H1 (cell line): ENCODE measurements around the gene TMEM254. TPM values are rescaled to one million over a fixed set of nuclear protein-coding genes. Genes with fewer than 3 reads are reported as not detected.

Experiments
- CTCF ChIA-PET: fragments of 300-600 bp; sonication (Branson Sonifier 250); formaldehyde crosslinking; loops from one replicate; lab custom pipeline; 2021; ENCODE audit not compliant: partially characterized antibody; lab: Charles Lee
- POLR2A ChIA-PET: fragments of 300-600 bp; sonication (Branson Sonifier 250); formaldehyde crosslinking; loops from one replicate; lab custom pipeline; 2021; ENCODE audit warnings: inconsistent platforms; ENCODE audit not compliant: partially characterized antibody; lab: Charles Lee
- DNase-seq, 2 experiments: peaks; one replicate each; pipeline versions ENCODE4 v3.0.0 to v3.0.0-alpha.2; 2010 to 2022; ENCODE audit warnings: low spot score in 2 of 2, low read depth in 1 of 2, mixed read lengths in 1 of 2
- FAIRE-seq: peaks from 2 replicates; lab custom pipeline; 2011; peaks lifted over from hg19 to GRCh38; lab: Jason Lieb, UNC
- H2AFZ ChIP-seq: 2 replicates; pipeline ENCODE4 v1.8.1; 2012; ENCODE audit warnings: low read length, inconsistent platforms
- H2AK5ac ChIP-seq: 2 replicates; pipeline ENCODE4 v1.6.1; 2013; ENCODE audit warnings: low read depth, low read length
- H2BK120ac ChIP-seq: replicated peaks from 2 replicates; pipeline ENCODE3; 2013; ENCODE audit warnings: low read depth, low read length, inconsistent platforms
- H2BK12ac ChIP-seq: 2 replicates; pipeline ENCODE4 v1.6.1; 2013; ENCODE audit warnings: low read depth, low read length
- H2BK15ac ChIP-seq: 2 replicates; pipeline ENCODE4 v1.6.1; 2013; ENCODE audit warnings: low read length
- H2BK20ac ChIP-seq: 2 replicates; pipeline ENCODE4 v1.6.1; 2013; ENCODE audit warnings: low read length
- H2BK5ac ChIP-seq: 2 replicates; pipeline ENCODE4 v1.6.1; 2013; ENCODE audit warnings: low read depth, low read length
- H3K14ac ChIP-seq: 2 replicates; pipeline ENCODE4 v1.6.1; 2013; ENCODE audit warnings: inconsistent platforms; ENCODE audit not compliant: insufficient read length
- H3K18ac ChIP-seq: 2 replicates; pipeline ENCODE4 v1.6.1; 2013; ENCODE audit warnings: low read length; ENCODE audit errors: extremely low read depth
- H3K23ac ChIP-seq: 2 replicates; pipeline ENCODE4 v1.6.1; 2013; ENCODE audit warnings: inconsistent platforms; ENCODE audit not compliant: insufficient read length
- H3K23me2 ChIP-seq: 2 replicates; pipeline ENCODE4 v1.6.1; 2013; ENCODE audit warnings: low read depth, low read length
- H3K27ac ChIP-seq: 2 replicates; pipeline ENCODE4 v1.6.1; 2011; ENCODE audit warnings: low read depth, low read length, inconsistent platforms
- H3K27me3 ChIP-seq, 4 experiments: replicated peaks in 1 of 4; 1 replicate in 1 of 4; 2 replicates in 3 of 4; pipeline versions ENCODE4 v1.6.1 to v1.8.1; 2011 to 2013; ENCODE audit warnings: low read length in 3 of 4, mild to moderate bottlenecking in 3 of 4, inconsistent platforms in 2 of 4, mixed read lengths in 2 of 4, moderate library complexity in 1 of 4; ENCODE audit not compliant: control insufficient read depth in 3 of 4, insufficient read depth in 3 of 4; ENCODE audit errors: extremely low read depth in 1 of 4
- H3K36me3 ChIP-seq, 4 experiments: 2 replicates each; pipeline versions ENCODE4 v1.6.1 to v1.8.1; 2011 to 2013; ENCODE audit warnings: mild to moderate bottlenecking in 4 of 4, low read length in 3 of 4, moderate library complexity in 2 of 4, control low read depth in 1 of 4, inconsistent platforms in 1 of 4; ENCODE audit not compliant: insufficient read depth in 4 of 4, control insufficient read depth in 2 of 4
- H3K4ac ChIP-seq: replicated peaks from 2 replicates; pipeline ENCODE3; 2013; ENCODE audit warnings: low read length, low read depth, mixed read lengths, inconsistent platforms; ENCODE audit not compliant: insufficient read length
- H3K4me1 ChIP-seq, 4 experiments: replicated peaks in 1 of 4; 1 replicate in 1 of 4; 2 replicates in 3 of 4; pipeline versions ENCODE4 v1.6.1 to v1.8.1; 2011 to 2013; ENCODE audit warnings: low read length in 3 of 4, inconsistent platforms in 2 of 4, mixed read lengths in 1 of 4; ENCODE audit not compliant: insufficient read depth in 4 of 4, control insufficient read depth in 3 of 4
- H3K4me2 ChIP-seq, 2 experiments: 2 replicates each; pipeline versions ENCODE4 v1.6.1 to v1.8.1; 2011 to 2013; ENCODE audit warnings: low read depth in 2 of 2, low read length in 2 of 2, control low read depth in 1 of 2, inconsistent platforms in 1 of 2, mild to moderate bottlenecking in 1 of 2; ENCODE audit not compliant: insufficient read depth in 1 of 2
- H3K4me3 ChIP-seq, 4 experiments: fragments of 200-600, 300-600 bp in 1 of 4; sonication (generic), shearing (Covaris generic), sonication (Bioruptor Twin) in 1 of 4; 2 replicates each; pipeline versions ENCODE4 v1.5.1 to v1.8.1; 2011 to 2016; ENCODE audit warnings: low read length in 4 of 4, low read depth in 3 of 4, control low read depth in 2 of 4, inconsistent platforms in 2 of 4, mild to moderate bottlenecking in 2 of 4, mixed read lengths in 1 of 4, moderate library complexity in 1 of 4; ENCODE audit not compliant: insufficient read depth in 2 of 4; ENCODE audit errors: extremely low read depth in 1 of 4
- H3K56ac ChIP-seq: replicated peaks from 2 replicates; pipeline ENCODE3; 2013; ENCODE audit warnings: low read depth, mild to moderate bottlenecking, mixed read lengths, low read length, inconsistent platforms; ENCODE audit not compliant: insufficient read length
- H3K79me1 ChIP-seq: 2 replicates; pipeline ENCODE4 v1.6.1; 2013; ENCODE audit warnings: low read depth, low read length, control low read depth
- H3K79me2 ChIP-seq, 2 experiments: 2 replicates each; pipeline versions ENCODE4 v1.6.1 to v1.8.1; 2012 to 2013; ENCODE audit warnings: low read length in 2 of 2, mild to moderate bottlenecking in 2 of 2, inconsistent platforms in 1 of 2; ENCODE audit not compliant: insufficient read depth in 2 of 2, control insufficient read depth in 1 of 2
- H3K9ac ChIP-seq, 4 experiments: replicated peaks in 1 of 4; 1 replicate in 1 of 4; 2 replicates in 3 of 4; pipeline versions ENCODE4 v1.6.1 to v1.8.1; 2011 to 2013; ENCODE audit warnings: low read depth in 3 of 4, low read length in 3 of 4, control low read depth in 2 of 4, mild to moderate bottlenecking in 2 of 4, moderate library complexity in 2 of 4, inconsistent platforms in 1 of 4; ENCODE audit errors: extremely low read depth in 1 of 4
- H3K9me3 ChIP-seq, 2 experiments: 2 replicates each; pipeline versions ENCODE4 v1.6.1 to v1.8.1; 2012 to 2013; ENCODE audit warnings: mild to moderate bottlenecking in 2 of 2, moderate library complexity in 2 of 2, control low read depth in 1 of 2, inconsistent platforms in 1 of 2, low read depth in 1 of 2, low read length in 1 of 2, mixed read lengths in 1 of 2; ENCODE audit not compliant: insufficient read depth in 2 of 2
- H4K20me1 ChIP-seq, 2 experiments: replicated peaks in 1 of 2; 2 replicates each; pipeline versions ENCODE3 to v1.8.1; 2011 to 2013; ENCODE audit warnings: inconsistent platforms in 2 of 2, low read length in 2 of 2, mild to moderate bottlenecking in 1 of 2; ENCODE audit not compliant: insufficient read depth in 2 of 2, control insufficient read depth in 1 of 2
- H4K5ac ChIP-seq: 2 replicates; pipeline ENCODE4 v1.6.1; 2013; ENCODE audit warnings: low read length, low read depth, mixed read lengths, inconsistent platforms; ENCODE audit not compliant: insufficient read length
- H4K8ac ChIP-seq: 2 replicates; pipeline ENCODE4 v1.8.0; 2013; ENCODE audit warnings: mild to moderate bottlenecking, moderate library complexity, low read length, inconsistent platforms; ENCODE audit not compliant: insufficient read depth; ENCODE audit errors: extremely low read depth
- H4K91ac ChIP-seq: replicated peaks from 2 replicates; pipeline ENCODE3; 2013; ENCODE audit warnings: low read length, mixed read lengths, inconsistent platforms; ENCODE audit not compliant: insufficient read length
- CTCF ChIP-seq, 3 experiments: IDR thresholded peaks; 1 replicate in 2 of 3; 2 replicates in 1 of 3; pipeline versions ENCODE4 v1.5.1 to v1.6.1; 2011; ENCODE audit warnings: low read length in 3 of 3, mild to moderate bottlenecking in 3 of 3, inconsistent platforms in 2 of 3, low read depth in 1 of 3, moderate library complexity in 1 of 3; ENCODE audit not compliant: insufficient read depth in 1 of 3; ENCODE audit errors: control extremely low read depth in 1 of 3
- EGR1 ChIP-seq: IDR thresholded peaks from 2 replicates; pipeline ENCODE4 v1.6.1; 2011; ENCODE audit warnings: low read depth, low read length, borderline replicate concordance
- GABPA ChIP-seq: IDR thresholded peaks from 2 replicates; pipeline ENCODE4 v1.6.1; 2011; ENCODE audit warnings: mild to moderate bottlenecking, low read length, moderate library complexity, borderline replicate concordance; ENCODE audit not compliant: insufficient read depth
- GTF2F1 ChIP-seq: IDR thresholded peaks from 2 replicates; pipeline ENCODE4 v1.6.1; 2012; ENCODE audit warnings: low read depth, low read length, improper control_type of control experiment, borderline replicate concordance
- RFX5 ChIP-seq: IDR thresholded peaks from 2 replicates; pipeline ENCODE4 v1.6.1; 2011; ENCODE audit warnings: low read depth, low read length, improper control_type of control experiment, borderline replicate concordance
- YY1 ChIP-seq: IDR thresholded peaks from 2 replicates; pipeline ENCODE4 v1.6.1; 2011; ENCODE audit warnings: low read depth, mild to moderate bottlenecking, low read length
- ZNF274 ChIP-seq: IDR thresholded peaks from 2 replicates; pipeline ENCODE4 v1.7.0; 2012; ENCODE audit warnings: low read length, borderline replicate concordance; ENCODE audit errors: extremely low read depth
- WGBS, 2 experiments: shearing (Covaris generic) in 1 of 2; methylation state at CpG; one replicate each; pipeline versions ENCODE4 v1.1.6 to v1.1.7; 2013 to 2015; ENCODE audit warnings: low lambda C conversion rate in 2 of 2, mixed read lengths in 2 of 2, inconsistent platforms in 1 of 2, low coverage in 1 of 2, missing lambda C conversion rate in 1 of 2; ENCODE audit not compliant: insufficient replicate concordance in 2 of 2, insufficient coverage in 1 of 2, insufficient read length in 1 of 2; ENCODE audit errors: extremely low coverage in 1 of 2, missing lambda C conversion rate in 1 of 2; 5-methylcytosine and 5-hydroxymethylcytosine counted together
- polyA plus RNA-seq, 7 experiments: library from polyadenylated mRNA; depleted of rRNA in 3 of 7; stranded (reverse) in 5 of 7; unstranded in 2 of 7; fragments of >200 nt in 5 of 7; fragments of 200-250 nt in 2 of 7; gene quantifications; 1 replicate in 5 of 7; 2 replicates in 1 of 7; 4 replicates in 1 of 7; pipeline versions ENCODE4 v1.2.1 to v1.2.3, GENCODE V29; 2011 to 2013; ENCODE audit warnings: missing spikeins in 2 of 7, mixed read lengths in 2 of 7
- total RNA-seq: library from RNA; stranded (reverse); fragmentation: NEBNext Ultra II Directional; extraction: Animal tissue kit (Norgen Biotek cat#: 25700); gene quantifications from 2 replicates; pipeline ENCODE4 v1.2.1, GENCODE V29; 2021
- TF ChIP-seq, protein P1 (sequence below): IDR thresholded peaks from 2 replicates; pipeline ENCODE4 v1.6.1; 2012; ENCODE audit warnings: inconsistent platforms
- TF ChIP-seq, protein P2 (sequence below): IDR thresholded peaks from 2 replicates; pipeline ENCODE4 v1.6.1; 2012; ENCODE audit warnings: inconsistent platforms

The TMEM254 gene
- total and polyA plus RNA-seq, 2 of the 8 experiments (the other 6 are each of a cell fraction or from before 2014, with no cell fraction given): 26.9 to 61.2 TPM

DNA sequence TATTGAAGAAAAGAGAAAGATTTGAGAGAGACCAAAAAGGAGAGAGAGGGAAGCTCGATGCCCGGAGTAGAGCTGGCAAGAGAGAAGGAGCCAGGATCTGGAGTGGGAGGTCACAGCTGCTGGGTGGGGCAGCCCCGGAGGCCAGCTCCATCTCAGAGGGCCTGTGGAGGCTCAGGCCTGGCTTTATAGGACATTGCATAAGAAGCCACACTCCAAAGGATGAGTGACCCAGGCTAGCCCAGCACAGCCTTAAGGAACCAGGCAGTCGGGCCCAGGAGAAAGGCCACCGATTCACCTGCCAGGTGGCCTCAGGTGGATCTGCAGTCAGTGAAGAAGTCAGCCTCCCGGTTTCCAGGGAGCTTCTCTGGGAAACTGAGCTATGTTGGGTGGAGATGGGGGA lies 54.7 kb downstream of the TMEM254 start:
- Histone ChIP-seq H3K56ac (no peak overlapping the region), H3K23ac (no peak overlapping the region), H3K4me1 (peaks cover 5 to 12% (median 8%) of the 10 kb centered on the region in 4 experiments; a peak in 6 of 7 replicates), H3K9ac (no peak overlapping the region; a peak in 1 of 7 replicates), H2AK5ac (no peak overlapping the region), H3K14ac (no peak overlapping the region), H2AFZ (no peak overlapping the region), H4K8ac (no peak overlapping the region), H3K27me3 (peaks cover 0 to 11% (median 8%) of the 10 kb centered on the region in 4 experiments; a peak in 4 of 7 replicates), H3K4me3 (peak overlapping the region; percentile 42 to 76 (median 50); a peak in 4 of 8 replicates), H3K18ac (peak overlapping the region; percentile 75), H2BK5ac (no peak overlapping the region), H2BK120ac (no peak overlapping the region), H2BK12ac (no peak overlapping the region), H3K79me2 (no peaks in the 10 kb centered on the region), H3K27ac (no peak overlapping the region), H3K36me3 (no peaks in the 10 kb centered on the region), H3K4ac (no peak overlapping the region), H3K79me1 (no peaks in the 10 kb centered on the region), H4K20me1 (no peaks in the 10 kb centered on the region), H4K91ac (no peak overlapping the region), H4K5ac (no peak overlapping the region), H3K9me3 (no peaks in the 10 kb centered on the region), H2BK15ac (no peak overlapping the region), H3K23me2 (peaks cover 2% of the 10 kb centered on the region; the same call in 1 of the 2 replicates), H3K4me2 (peak overlapping the region; percentile 68 to 79), H2BK20ac (no peak overlapping the region)
- whole genome bisulfite sequencing, 2 experiments: 79% methylated on average over 6 of the region's 6 CpGs; no CpG with 5 or more reads in 1 of the 2 experiments
- FAIRE-seq (no peak), DNase-seq (no peak)
- ChIA-PET POLR2A (interaction anchor here (0.6 to 3.2 kb wide), 5 partner anchors 10 to 75 kb away, joined by 3 to 12 read pairs (median 4); partner anchors contain the start of gene TMEM254), CTCF (interaction anchor here (0.7 to 5.3 kb wide), 9 partner anchors 9 to 104 kb away, joined by 3 to 57 read pairs (median 4); no protein-coding TSS in a partner anchor)
- TF ChIP-seq GABPA: no peak
- no peak for TF ChIP-seq YY1
- no peak for TF ChIP-seq GTF2F1
- TF ChIP-seq, protein P1, sequence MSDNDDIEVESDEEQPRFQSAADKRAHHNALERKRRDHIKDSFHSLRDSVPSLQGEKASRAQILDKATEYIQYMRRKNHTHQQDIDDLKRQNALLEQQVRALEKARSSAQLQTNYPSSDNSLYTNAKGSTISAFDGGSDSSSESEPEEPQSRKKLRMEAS: no peak
- no peak for TF ChIP-seq EGR1
- no peak for TF ChIP-seq CTCF (IDR thresholded peaks at IDR 0.05; ENCODE audit: control extremely low read depth in 1 of 3, insufficient read depth in 1 of 3, low read depth in 1 of 3, low read length in 3 of 3)
- no peak for TF ChIP-seq RFX5
- TF ChIP-seq, protein P2, sequence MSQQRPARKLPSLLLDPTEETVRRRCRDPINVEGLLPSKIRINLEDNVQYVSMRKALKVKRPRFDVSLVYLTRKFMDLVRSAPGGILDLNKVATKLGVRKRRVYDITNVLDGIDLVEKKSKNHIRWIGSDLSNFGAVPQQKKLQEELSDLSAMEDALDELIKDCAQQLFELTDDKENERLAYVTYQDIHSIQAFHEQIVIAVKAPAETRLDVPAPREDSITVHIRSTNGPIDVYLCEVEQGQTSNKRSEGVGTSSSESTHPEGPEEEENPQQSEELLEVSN: no peak
- TF ChIP-seq ZNF274: no peak
